HepG2 (cell line): ENCODE measurements around the gene GP2. TPM values are rescaled to one million over a fixed set of nuclear protein-coding genes. Genes with fewer than 3 reads are reported as not detected.

Experiments
- CCAR2 ChIP-seq: fragments of 200-400 bp; formaldehyde crosslinking; optimal IDR thresholded peaks from 2 replicates; pipeline ENCODE3; 2018; ENCODE audit warnings: low read depth, mild to moderate bottlenecking, low read length, moderate library complexity
- DNMT1 ChIP-seq: sonication (generic); formaldehyde crosslinking; IDR thresholded peaks from 2 replicates; pipeline ENCODE4 v1.5.1; 2020; ENCODE audit warnings: mild to moderate bottlenecking, missing genetic modification reagents
- ERF ChIP-seq: IDR thresholded peaks from 2 replicates; pipeline ENCODE4 v1.6.1; 2018; ENCODE audit warnings: missing biosample characterization, missing genetic modification reagents
- HOXA7 ChIP-seq: sonication (generic); formaldehyde crosslinking; IDR thresholded peaks from 2 replicates; pipeline ENCODE4 v1.8.1; 2022; ENCODE audit warnings: mild to moderate bottlenecking, missing genetic modification reagents, moderate library complexity
- HOXA9 ChIP-seq: sonication (generic); formaldehyde crosslinking; IDR thresholded peaks from 2 replicates; pipeline ENCODE4 v1.8.1; 2022; ENCODE audit warnings: missing genetic modification reagents, mild to moderate bottlenecking, moderate library complexity, borderline replicate concordance
- KLF9 ChIP-seq: IDR thresholded peaks from 2 replicates; pipeline ENCODE4 v1.6.1; 2016; ENCODE audit warnings: low read depth
- MATR3 ChIP-seq: sonication (generic); formaldehyde crosslinking; IDR thresholded peaks from 2 replicates; pipeline ENCODE4 v1.4.0; 2020; ENCODE audit warnings: missing genetic modification reagents
- MED8 ChIP-seq: sonication (generic); formaldehyde crosslinking; IDR thresholded peaks from 2 replicates; pipeline ENCODE4 v1.8.1; 2023; ENCODE audit warnings: mild to moderate bottlenecking, missing genetic modification reagents; ENCODE audit not compliant: insufficient replicate concordance
- NFE2 ChIP-seq: sonication (generic); formaldehyde crosslinking; IDR thresholded peaks from 2 replicates; pipeline ENCODE4 v1.4.0; 2020; ENCODE audit warnings: missing genetic modification reagents
- RFX1 ChIP-seq: fragments of 450-650 bp; IDR thresholded peaks from 2 replicates; pipeline ENCODE4 v1.6.1; 2017
- TBX2 ChIP-seq: sonication (generic); formaldehyde crosslinking; IDR thresholded peaks from 2 replicates; pipeline ENCODE4 v1.5.0; 2020; ENCODE audit warnings: missing genetic modification reagents, mild to moderate bottlenecking, borderline replicate concordance
- THAP11 ChIP-seq: IDR thresholded peaks from 2 replicates; pipeline ENCODE4 v1.6.1; 2016; ENCODE audit warnings: missing biosample characterization, missing genetic modification reagents
- ZBTB7A ChIP-seq: sonication (generic); formaldehyde crosslinking; IDR thresholded peaks from 2 replicates; pipeline ENCODE4 v1.8.0; 2022; ENCODE audit warnings: mild to moderate bottlenecking, missing genetic modification reagents
- ZNF713 ChIP-seq: sonication (generic); formaldehyde crosslinking; IDR thresholded peaks from 2 replicates; pipeline ENCODE4 v1.4.0; 2020; ENCODE audit warnings: mild to moderate bottlenecking, missing genetic modification reagents
- ZNF792 ChIP-seq: IDR thresholded peaks from 2 replicates; pipeline ENCODE4 v1.6.1; 2016
- polyA plus RNA-seq, 8 experiments: library from polyadenylated mRNA; depleted of rRNA in 3 of 8; stranded (reverse) in 7 of 8; unstranded in 1 of 8; fragments of >200 nt; fragmentation: Illumina TruSeq in 4 of 8; extraction: Trizol in 4 of 8; gene quantifications; 2 replicates each; pipeline versions ENCODE4 v1.2.1 to v1.2.3, GENCODE V29; 2011 to 2016; ENCODE audit warnings: low read depth in 4 of 8, missing spikeins in 1 of 8, mixed read lengths in 1 of 8; ENCODE audit not compliant: insufficient read depth in 1 of 8
- total RNA-seq, 5 experiments: library from RNA; depleted of rRNA; stranded (reverse); fragments of >200 nt; fragmentation: Illumina TruSeq; extraction: Trizol; gene quantifications; 2 replicates each; pipeline ENCODE4 v1.2.3, GENCODE V29; 2016; ENCODE audit warnings: low read depth in 1 of 5
- TF ChIP-seq, protein P1 (sequence below): sonication (generic); formaldehyde crosslinking; IDR thresholded peaks from 2 replicates; pipeline ENCODE4 v1.8.0; 2022; ENCODE audit warnings: missing genetic modification reagents, mild to moderate bottlenecking, moderate library complexity, borderline replicate concordance
- TF ChIP-seq, protein P2 (sequence below): sonication (generic); formaldehyde crosslinking; IDR thresholded peaks from one replicate; pipeline ENCODE4 v1.5.1; 2020; ENCODE audit warnings: mild to moderate bottlenecking, missing genetic modification reagents; ENCODE audit errors: not compliant biosample characterization

Gene GP2
- total and polyA plus RNA-seq, 2 of the 13 experiments (the other 11 are each of a cell fraction or from before 2014, with no cell fraction given), result 0.15 to 0.69 TPM

DNA sequence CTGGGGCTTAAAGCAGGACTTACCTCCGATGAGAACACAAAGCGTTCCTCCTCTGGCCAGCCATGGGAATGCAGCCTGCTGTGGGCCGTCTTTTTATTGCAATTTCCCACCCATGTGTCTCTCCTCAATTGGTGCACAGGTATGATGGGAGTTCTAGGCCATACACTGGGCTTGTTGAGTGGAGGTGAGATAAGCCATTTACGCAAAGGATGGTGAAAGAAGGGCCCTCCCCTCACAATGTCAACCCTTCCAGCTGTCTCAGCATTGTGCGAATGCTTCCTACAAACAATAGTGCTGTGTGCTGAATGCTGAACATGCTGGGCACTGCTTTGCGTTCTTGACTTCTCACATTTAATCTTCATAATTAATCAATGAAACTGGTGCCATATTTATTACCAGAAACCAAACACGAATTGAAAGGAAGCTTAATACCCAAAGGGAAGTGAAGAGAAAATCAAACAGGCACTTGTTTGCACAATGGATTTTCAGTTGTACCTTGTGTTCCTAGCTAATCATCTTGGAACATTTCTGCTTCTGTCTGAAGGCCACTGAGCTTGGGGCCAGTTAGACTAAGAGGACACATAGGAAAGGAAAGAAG lies at the start of gene GP2 (continued):
- TF ChIP-seq KLF9 (CRISPR knock-in tag) (no peak), MED8 (CRISPR knock-in tag) (no peak), ZNF792 (CRISPR knock-in tag) (no peak), DNMT1 (CRISPR knock-in tag) (no peak), ZNF713 (CRISPR knock-in tag) (no peak), HOXA7 (CRISPR knock-in tag) (no peak), TBX2 (CRISPR knock-in tag) (peak; percentile 63), MATR3 (CRISPR knock-in tag) (no peak), NFE2 (CRISPR knock-in tag) (no peak), RFX1 (no peak), ERF (CRISPR knock-in tag) (no peak), ZBTB7A (CRISPR knock-in tag) (no peak), CCAR2 (no peak), THAP11 (CRISPR knock-in tag) (no peak), HOXA9 (0 out of 2 replicates have a peak, but pooled peaks have one; percentile 46)
- TF ChIP-seq, protein P1, sequence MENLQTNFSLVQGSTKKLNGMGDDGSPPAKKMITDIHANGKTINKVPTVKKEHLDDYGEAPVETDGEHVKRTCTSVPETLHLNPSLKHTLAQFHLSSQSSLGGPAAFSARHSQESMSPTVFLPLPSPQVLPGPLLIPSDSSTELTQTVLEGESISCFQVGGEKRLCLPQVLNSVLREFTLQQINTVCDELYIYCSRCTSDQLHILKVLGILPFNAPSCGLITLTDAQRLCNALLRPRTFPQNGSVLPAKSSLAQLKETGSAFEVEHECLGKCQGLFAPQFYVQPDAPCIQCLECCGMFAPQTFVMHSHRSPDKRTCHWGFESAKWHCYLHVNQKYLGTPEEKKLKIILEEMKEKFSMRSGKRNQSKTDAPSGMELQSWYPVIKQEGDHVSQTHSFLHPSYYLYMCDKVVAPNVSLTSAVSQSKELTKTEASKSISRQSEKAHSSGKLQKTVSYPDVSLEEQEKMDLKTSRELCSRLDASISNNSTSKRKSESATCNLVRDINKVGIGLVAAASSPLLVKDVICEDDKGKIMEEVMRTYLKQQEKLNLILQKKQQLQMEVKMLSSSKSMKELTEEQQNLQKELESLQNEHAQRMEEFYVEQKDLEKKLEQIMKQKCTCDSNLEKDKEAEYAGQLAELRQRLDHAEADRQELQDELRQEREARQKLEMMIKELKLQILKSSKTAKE (CRISPR knock-in tag), result no peak
- TF ChIP-seq, protein P2, sequence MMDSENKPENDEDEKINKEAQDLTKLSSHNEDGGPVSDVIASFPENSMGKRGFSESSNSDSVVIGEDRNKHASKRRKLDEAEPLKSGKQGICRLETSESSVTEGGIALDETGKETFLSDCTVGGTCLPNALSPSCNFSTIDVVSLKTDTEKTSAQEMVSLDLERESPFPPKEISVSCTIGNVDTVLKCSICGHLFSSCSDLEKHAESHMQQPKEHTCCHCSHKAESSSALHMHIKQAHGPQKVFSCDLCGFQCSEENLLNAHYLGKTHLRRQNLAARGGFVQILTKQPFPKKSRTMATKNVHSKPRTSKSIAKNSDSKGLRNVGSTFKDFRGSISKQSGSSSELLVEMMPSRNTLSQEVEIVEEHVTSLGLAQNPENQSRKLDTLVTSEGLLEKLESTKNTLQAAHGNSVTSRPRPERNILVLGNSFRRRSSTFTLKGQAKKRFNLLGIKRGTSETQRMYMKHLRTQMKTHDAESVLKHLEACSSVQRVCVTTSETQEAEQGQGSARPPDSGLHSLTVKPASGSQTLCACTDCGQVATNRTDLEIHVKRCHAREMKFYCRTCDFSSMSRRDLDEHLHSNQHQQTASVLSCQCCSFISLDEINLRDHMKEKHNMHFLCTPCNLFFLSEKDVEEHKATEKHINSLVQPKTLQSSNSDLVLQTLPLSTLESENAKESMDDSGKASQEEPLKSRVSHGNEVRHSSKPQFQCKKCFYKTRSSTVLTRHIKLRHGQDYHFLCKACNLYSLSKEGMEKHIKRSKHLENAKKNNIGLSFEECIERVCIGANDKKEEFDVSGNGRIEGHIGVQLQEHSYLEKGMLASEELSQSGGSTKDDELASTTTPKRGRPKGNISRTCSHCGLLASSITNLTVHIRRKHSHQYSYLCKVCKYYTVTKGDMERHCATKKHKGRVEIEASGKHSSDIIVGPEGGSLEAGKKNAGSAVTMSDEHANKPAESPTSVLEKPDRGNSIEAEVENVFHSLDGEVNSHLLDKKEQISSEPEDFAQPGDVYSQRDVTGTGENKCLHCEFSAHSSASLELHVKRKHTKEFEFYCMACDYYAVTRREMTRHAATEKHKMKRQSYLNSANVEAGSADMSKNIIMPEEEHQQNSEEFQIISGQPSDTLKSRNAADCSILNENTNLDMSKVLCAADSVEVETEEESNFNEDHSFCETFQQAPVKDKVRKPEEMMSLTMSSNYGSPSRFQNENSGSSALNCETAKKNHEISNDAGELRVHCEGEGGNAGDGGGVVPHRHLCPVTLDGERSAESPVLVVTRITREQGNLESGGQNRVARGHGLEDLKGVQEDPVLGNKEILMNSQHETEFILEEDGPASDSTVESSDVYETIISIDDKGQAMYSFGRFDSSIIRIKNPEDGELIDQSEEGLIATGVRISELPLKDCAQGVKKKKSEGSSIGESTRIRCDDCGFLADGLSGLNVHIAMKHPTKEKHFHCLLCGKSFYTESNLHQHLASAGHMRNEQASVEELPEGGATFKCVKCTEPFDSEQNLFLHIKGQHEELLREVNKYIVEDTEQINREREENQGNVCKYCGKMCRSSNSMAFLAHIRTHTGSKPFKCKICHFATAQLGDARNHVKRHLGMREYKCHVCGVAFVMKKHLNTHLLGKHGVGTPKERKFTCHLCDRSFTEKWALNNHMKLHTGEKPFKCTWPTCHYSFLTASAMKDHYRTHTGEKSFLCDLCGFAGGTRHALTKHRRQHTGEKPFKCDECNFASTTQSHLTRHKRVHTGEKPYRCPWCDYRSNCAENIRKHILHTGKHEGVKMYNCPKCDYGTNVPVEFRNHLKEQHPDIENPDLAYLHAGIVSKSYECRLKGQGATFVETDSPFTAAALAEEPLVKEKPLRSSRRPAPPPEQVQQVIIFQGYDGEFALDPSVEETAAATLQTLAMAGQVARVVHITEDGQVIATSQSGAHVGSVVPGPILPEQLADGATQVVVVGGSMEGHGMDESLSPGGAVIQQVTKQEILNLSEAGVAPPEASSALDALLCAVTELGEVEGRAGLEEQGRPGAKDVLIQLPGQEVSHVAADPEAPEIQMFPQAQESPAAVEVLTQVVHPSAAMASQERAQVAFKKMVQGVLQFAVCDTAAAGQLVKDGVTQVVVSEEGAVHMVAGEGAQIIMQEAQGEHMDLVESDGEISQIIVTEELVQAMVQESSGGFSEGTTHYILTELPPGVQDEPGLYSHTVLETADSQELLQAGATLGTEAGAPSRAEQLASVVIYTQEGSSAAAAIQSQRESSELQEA (CRISPR knock-in tag), result no peak
